HCT116 (cell line): ENCODE data around the gene KCNJ4. TPM values are rescaled to one million over a fixed set of nuclear protein-coding genes. Genes with fewer than 3 reads are reported as not detected.

Experiments
- ATAC-seq: fragments of 200-7000 bp; cut with Tn5 transposase; 2 replicates; pipeline ENCODE4 v1.9.1; 2020; ENCODE audit warnings: mild to moderate bottlenecking, moderate library complexity
- BruUV-seq: library from RNA; stranded (reverse); fragments of 400-500 nt; replicated peaks from 2 replicates; lab custom pipeline; 2021; lab: Mats Ljungman, UMichigan
- CTCF ChIA-PET: fragments of 300-600 bp; sonication (Branson Sonifier 250); formaldehyde crosslinking; loops from one replicate; lab custom pipeline; 2021; ENCODE audit warnings: antibody characterized with exemption; lab: Charles Lee
- POLR2A ChIA-PET: fragments of 300-600, 350-600 bp; sonication (Branson Sonifier 250); formaldehyde crosslinking; loops from one replicate; lab custom pipeline; 2021; ENCODE audit warnings: antibody characterized with exemption; lab: Charles Lee
- RAD21 ChIA-PET, 2 experiments: fragments of 300-600 bp; sonication (Branson Sonifier 250); formaldehyde crosslinking; loops; one replicate each; lab custom pipeline; 2023; ENCODE audit warnings: low total read pairs in 2 of 2; ENCODE audit not compliant: uncharacterized antibody in 2 of 2, unreplicated experiment in 2 of 2, low non-redundant PET in 1 of 2; lab: Charles Lee
- DNase-seq: peaks from one replicate; pipeline ENCODE4 v3.0.0-alpha.2; 2010; ENCODE audit warnings: low read depth, low spot score
- H2AFZ ChIP-seq: fragments of 200-600 bp; shearing (Covaris generic), sonication (generic); 2 replicates; pipeline ENCODE4 v1.6.1; 2017; ENCODE audit warnings: low read depth, mixed run types, mixed read lengths, antibody characterized with exemption, low read length; ENCODE audit not compliant: poor library complexity, severe bottlenecking
- H3K27ac ChIP-seq: 2 replicates; pipeline ENCODE4 v1.5.1; 2012; ENCODE audit warnings: low read depth, low read length
- H3K27me3 ChIP-seq: fragments of 200-600 bp; sonication (generic); 2 replicates; pipeline ENCODE4 v1.6.1; 2016; ENCODE audit warnings: mixed run types, low read length, mixed read lengths; ENCODE audit not compliant: insufficient read depth
- H3K36me3 ChIP-seq, 2 experiments: fragments of 200-500 bp in 1 of 2; fragments of 200-600 bp in 1 of 2; sonication (Bioruptor generic) in 1 of 2; sonication (generic) in 1 of 2; 2 replicates each; pipeline versions ENCODE4 v1.5.1 to v1.6.1; 2014 to 2016; ENCODE audit warnings: low read length in 2 of 2, inconsistent platforms in 1 of 2, mixed read lengths in 1 of 2, mixed run types in 1 of 2; ENCODE audit not compliant: insufficient read depth in 2 of 2, control insufficient read depth in 1 of 2
- H3K4me1 ChIP-seq, 2 experiments: fragments of 200-600 bp in 1 of 2; sonication (generic) in 1 of 2; 2 replicates each; pipeline versions ENCODE4 v1.5.1 to v1.6.1; 2012 to 2017; ENCODE audit warnings: low read length in 2 of 2, inconsistent platforms in 1 of 2, mild to moderate bottlenecking in 1 of 2, mixed read lengths in 1 of 2, mixed run types in 1 of 2, moderate library complexity in 1 of 2; ENCODE audit not compliant: insufficient read depth in 2 of 2, control insufficient read depth in 1 of 2
- H3K4me2 ChIP-seq: fragments of 200-600 bp; sonication (generic); 2 replicates; pipeline ENCODE4 v1.6.1; 2017; ENCODE audit warnings: mixed run types, low read length, mixed read lengths
- H3K4me3 ChIP-seq, 2 experiments: fragments of 200-600 bp in 1 of 2; sonication (generic) in 1 of 2; replicated peaks in 1 of 2; 2 replicates each; pipeline ENCODE4 v1.5.1; 2011 to 2016; ENCODE audit warnings: low read length in 2 of 2, control low read depth in 1 of 2, low read depth in 1 of 2, mild to moderate bottlenecking in 1 of 2, mixed read lengths in 1 of 2, mixed run types in 1 of 2
- H3K79me2 ChIP-seq: fragments of 200-600 bp; sonication (generic); 2 replicates; pipeline ENCODE4 v1.6.1; 2017; ENCODE audit warnings: mild to moderate bottlenecking, mixed run types, low read length, moderate library complexity, mixed read lengths; ENCODE audit not compliant: insufficient read depth
- H3K9ac ChIP-seq: fragments of 200-600 bp; sonication (generic); 2 replicates; pipeline ENCODE4 v1.6.1; 2016; ENCODE audit warnings: low read length, mixed read lengths
- H3K9me2 ChIP-seq: fragments of 200-600 bp; sonication (generic), shearing (Covaris generic); 2 replicates; pipeline ENCODE4 v1.6.1; 2017; ENCODE audit warnings: mixed run types, mild to moderate bottlenecking, moderate library complexity; ENCODE audit not compliant: insufficient read depth
- H3K9me3 ChIP-seq, 2 experiments: fragments of 200-500 bp in 1 of 2; fragments of 200-600 bp in 1 of 2; sonication (Bioruptor generic) in 1 of 2; sonication (generic) in 1 of 2; 2 replicates each; pipeline ENCODE4 v1.6.1; 2014 to 2017; ENCODE audit warnings: low read length in 2 of 2, mixed read lengths in 2 of 2, inconsistent platforms in 1 of 2, low read depth in 1 of 2, mild to moderate bottlenecking in 1 of 2, mixed run types in 1 of 2, moderate library complexity in 1 of 2; ENCODE audit not compliant: control insufficient read depth in 1 of 2, insufficient read depth in 1 of 2
- H4K20me1 ChIP-seq: fragments of 200-600 bp; sonication (generic), shearing (Covaris generic); 2 replicates; pipeline ENCODE4 v1.6.1; 2017; ENCODE audit warnings: mixed run types, mild to moderate bottlenecking, moderate library complexity; ENCODE audit not compliant: insufficient read depth
- ATF3 ChIP-seq: IDR thresholded peaks from 2 replicates; pipeline ENCODE4 v1.6.1; 2012
- CBX3 ChIP-seq: IDR thresholded peaks from 2 replicates; pipeline ENCODE4 v1.6.1; 2012; ENCODE audit warnings: low read depth
- CEBPB ChIP-seq: IDR thresholded peaks from 2 replicates; pipeline ENCODE4 v1.6.1; 2012; ENCODE audit warnings: low read depth
- CTCF ChIP-seq, 3 experiments: fragments of 200-600 bp in 1 of 3; sonication (generic) in 1 of 3; IDR thresholded peaks in 2 of 3; conservative IDR thresholded peaks in 1 of 3; 2 replicates each; pipeline ENCODE4 v1.5.1; 2012 to 2017; ENCODE audit warnings: low read depth in 2 of 3, low read length in 2 of 3, antibody characterized with exemption in 1 of 3, borderline replicate concordance in 1 of 3, control low read depth in 1 of 3, mild to moderate bottlenecking in 1 of 3, mixed read lengths in 1 of 3, mixed run types in 1 of 3, moderate library complexity in 1 of 3; ENCODE audit not compliant: insufficient read depth in 1 of 3
- EGR1 ChIP-seq: IDR thresholded peaks from 2 replicates; pipeline ENCODE4 v1.6.1; 2012; ENCODE audit warnings: low read depth
- ELF1 ChIP-seq: IDR thresholded peaks from 2 replicates; pipeline ENCODE4 v1.6.1; 2012; ENCODE audit warnings: low read depth, borderline replicate concordance
- EZH2phosphoT487 ChIP-seq: fragments of 200-600 bp; IDR thresholded peaks from 2 replicates; pipeline ENCODE4 v1.6.1; 2018; ENCODE audit warnings: antibody characterized with exemption, borderline replicate concordance
- FOSL1 ChIP-seq: IDR thresholded peaks from 2 replicates; pipeline ENCODE4 v1.6.1; 2012; ENCODE audit warnings: low read depth
- POLR2AphosphoS5 ChIP-seq: IDR thresholded peaks from 2 replicates; pipeline ENCODE4 v1.6.1; 2011; ENCODE audit warnings: mild to moderate bottlenecking, low read depth, low read length, moderate library complexity
- RAD21 ChIP-seq: IDR thresholded peaks from 2 replicates; pipeline ENCODE4 v1.6.1; 2012; ENCODE audit warnings: low read depth, mild to moderate bottlenecking
- REST ChIP-seq: IDR thresholded peaks from 2 replicates; pipeline ENCODE4 v1.6.1; 2012; ENCODE audit warnings: low read depth
- SIN3A ChIP-seq: IDR thresholded peaks from 2 replicates; pipeline ENCODE4 v1.6.1; 2012; ENCODE audit warnings: low read depth
- SP1 ChIP-seq: IDR thresholded peaks from 2 replicates; pipeline ENCODE4 v1.6.1; 2012; ENCODE audit warnings: low read depth
- TCF7L2 ChIP-seq: IDR thresholded peaks from 2 replicates; pipeline ENCODE4 v1.7.0; 2011; ENCODE audit warnings: borderline replicate concordance, inconsistent platforms; ENCODE audit not compliant: insufficient read depth, insufficient read length; ENCODE audit errors: extremely low read depth
- YY1 ChIP-seq: IDR thresholded peaks from 2 replicates; pipeline ENCODE4 v1.6.1; 2011; ENCODE audit warnings: low read length, low read depth, moderate library complexity, mild to moderate bottlenecking; ENCODE audit not compliant: insufficient replicate concordance; ENCODE audit errors: extremely low read depth
- ZFX ChIP-seq: fragments of 450-650 bp; IDR thresholded peaks from 2 replicates; pipeline ENCODE4 v1.6.1; 2017
- intact Hi-C: fragments of 100-400 bp; cut with micrococcal nuclease; formaldehyde crosslinking; loops from 2 replicates; pipeline ENCODE4 v1.10.0; 2022
- total RNA-seq: library from RNA; stranded (reverse); gene quantifications from one replicate; pipeline ENCODE4 v1.2.1, GENCODE V29; 2021; ENCODE audit not compliant: unreplicated experiment

The KCNJ4 gene
- total RNA-seq, 1 experiment from 2014 or later: not detected

- Histone ChIP-seq H3K27ac (no peak overlapping the region), H4K20me1 (no peaks in the 10 kb centered on the region), H3K9me2 (no peaks in the 10 kb centered on the region), H3K27me3 (no peaks in the 10 kb centered on the region), H3K36me3 (peaks cover 31 to 49% of the 10 kb centered on the region in 2 experiments), H3K4me1 (no peaks in the 10 kb centered on the region), H3K79me2 (peaks cover 5% of the 10 kb centered on the region; the same call in 1 of the 2 replicates), H3K4me3 (no peak overlapping the region), H2AFZ (no peak overlapping the region), H3K9ac (no peak overlapping the region), H3K9me3 (no peaks in the 10 kb centered on the region), H3K4me2 (no peak overlapping the region)
- CTCF ChIA-PET: no interaction called here
- RAD21 ChIA-PET: no interaction called here
- TF ChIP-seq ELF1: no peak
- TF ChIP-seq SP1: no peak
- no peak for TF ChIP-seq EZH2phosphoT487
- no peak for TF ChIP-seq CTCF (IDR thresholded peaks at IDR 0.05 in 2 of 3, conservative IDR thresholded peaks at IDR 0.05 in 1 of 3; ENCODE audit: borderline replicate concordance in 1 of 3, insufficient read depth in 1 of 3, low read depth in 2 of 3, low read length in 2 of 3)
- TF ChIP-seq FOSL1: no peak
- no peak for TF ChIP-seq REST
- no peak for TF ChIP-seq EGR1
- no peak for TF ChIP-seq POLR2AphosphoS5
- TF ChIP-seq RAD21: no peak
- TF ChIP-seq SIN3A: no peak
- TF ChIP-seq CEBPB: no peak
- TF ChIP-seq ZFX: no peak
- no peak for TF ChIP-seq YY1
- no peak for TF ChIP-seq ATF3
- no peak for TF ChIP-seq CBX3
- TF ChIP-seq TCF7L2: no peak
- POLR2A ChIA-PET: interaction anchor here (1.2 kb wide), 1 partner anchor 15 kb away, joined by 4 read pairs; no protein-coding TSS in a partner anchor
- ATAC-seq: no peak
- intact Hi-C loops: no loop called here
- no TSS peak for BruUV-seq
- no peak for DNase-seq
Measured at GRCh38 chr22:38481162-38481870, 26.3 kb upstream of the KCNJ4 start.
